BE2C (cell line): ENCODE measurements around the gene ANGPTL2.

ENCODE experiments used
- DNase-seq: peaks from one replicate; pipeline ENCODE4 v3.0.0-alpha.2; 2020
- H3K27me3 ChIP-seq: fragments of 250-450 bp; sonication (Bioruptor Pico); 2 replicates; pipeline ENCODE4 v1.5.1; 2020; ENCODE audit warnings: mild to moderate bottlenecking
- H3K36me3 ChIP-seq: fragments of 250-450 bp; sonication (Bioruptor Pico); 2 replicates; pipeline ENCODE4 v1.5.1; 2020; ENCODE audit warnings: mild to moderate bottlenecking
- H3K4me1 ChIP-seq: fragments of 250-450 bp; sonication (Bioruptor Pico); 2 replicates; pipeline ENCODE4 v1.5.1; 2020
- H3K4me3 ChIP-seq: 2 replicates; pipeline ENCODE4 v1.5.1; 2011; ENCODE audit warnings: low read depth, low read length
- H3K9me3 ChIP-seq: fragments of 250-450 bp; sonication (Bioruptor Pico); 2 replicates; pipeline ENCODE4 v1.5.1; 2020
- CTCF ChIP-seq: IDR thresholded peaks from 2 replicates; pipeline ENCODE4 v1.5.1; 2012; ENCODE audit warnings: mild to moderate bottlenecking, low read depth, low read length

ANGPTL2 gene

GRCh38 chr9:127155314-127155960 lies 33.0 kb upstream of the ANGPTL2 start:
- no peak for TF ChIP-seq CTCF
- H3K4me3 ChIP-seq: no peak overlapping the region
- no peaks in the 10 kb centered on the region for H3K36me3 ChIP-seq
- no peaks in the 10 kb centered on the region for H3K9me3 ChIP-seq
- no peaks in the 10 kb centered on the region for H3K27me3 ChIP-seq
- peaks cover 10% of the 10 kb centered on the region for H3K4me1 ChIP-seq
- DNase-seq: no peak

DNA sequence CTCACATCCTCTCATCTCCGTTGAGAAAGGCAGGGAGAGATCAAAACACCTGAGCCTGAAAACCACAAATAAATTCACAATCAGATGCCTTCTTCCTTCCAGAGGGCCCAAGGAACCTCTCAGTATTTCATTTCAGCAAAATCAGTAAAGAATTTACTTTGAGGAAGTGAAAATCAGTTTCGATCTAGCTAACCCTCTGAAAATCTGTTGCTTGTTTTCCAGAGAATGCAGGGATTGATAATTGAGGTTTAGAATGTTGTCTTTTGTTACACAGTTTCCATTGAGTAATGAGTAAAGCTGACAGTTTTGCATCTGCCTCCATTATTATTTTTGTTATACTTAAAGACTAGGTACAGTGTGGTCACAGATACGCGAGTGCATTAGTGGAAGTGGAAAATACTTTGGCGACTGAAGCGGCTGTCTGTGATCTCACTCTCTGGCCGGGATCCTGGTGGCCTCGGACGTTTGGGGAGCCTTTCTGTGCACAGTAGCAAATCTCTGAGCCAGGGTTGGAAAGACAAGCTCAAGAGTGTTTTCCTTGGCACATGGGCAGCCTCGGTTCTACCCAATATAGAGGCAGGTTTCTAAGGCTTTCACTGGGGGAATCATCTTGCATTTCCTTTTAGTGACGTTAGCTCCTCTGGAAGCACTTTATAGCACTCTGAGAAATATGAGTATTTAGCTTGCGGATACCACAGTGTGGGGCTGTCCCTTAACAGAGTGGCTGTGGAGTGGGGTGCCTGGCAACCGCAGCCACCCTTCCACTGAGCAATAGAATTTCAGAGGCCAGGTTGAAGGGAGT lies 32.2 kb upstream of the ANGPTL2 start:
- no peak overlapping the region for H3K4me3 ChIP-seq
- H3K9me3 ChIP-seq: no peaks in the 10 kb centered on the region
- no peaks in the 10 kb centered on the region for H3K36me3 ChIP-seq
- no peak for DNase-seq
- no peaks in the 10 kb centered on the region for H3K27me3 ChIP-seq
- peaks cover 9% of the 10 kb centered on the region for H3K4me1 ChIP-seq
- no peak for TF ChIP-seq CTCF

DNA sequence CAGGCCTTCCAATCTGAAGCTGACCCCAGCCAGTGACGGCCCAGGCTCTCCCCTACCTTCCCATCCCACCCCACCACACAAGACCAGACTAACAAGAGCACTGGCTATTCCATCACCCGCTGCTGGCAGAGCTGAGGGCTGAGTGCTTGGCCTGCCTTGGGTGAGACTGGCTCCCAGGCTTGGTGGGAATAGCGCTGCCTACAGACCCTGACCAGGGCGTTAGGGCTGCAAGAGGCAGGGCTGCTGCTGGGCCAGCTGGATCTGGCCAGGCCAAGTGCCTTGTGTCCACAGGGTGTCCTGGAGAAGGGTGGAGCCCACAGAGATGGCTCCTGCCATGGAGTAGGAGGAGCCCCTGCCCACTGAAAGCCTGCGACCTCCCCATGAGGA lies 31.6 kb upstream of the ANGPTL2 start:
- no peaks in the 10 kb centered on the region for H3K9me3 ChIP-seq
- no peak for TF ChIP-seq CTCF
- H3K4me1 ChIP-seq: peaks cover 3% of the 10 kb centered on the region
- DNase-seq: no peak
- no peak overlapping the region for H3K4me3 ChIP-seq
- H3K36me3 ChIP-seq: no peaks in the 10 kb centered on the region
- H3K27me3 ChIP-seq: no peaks in the 10 kb centered on the region

DNA sequence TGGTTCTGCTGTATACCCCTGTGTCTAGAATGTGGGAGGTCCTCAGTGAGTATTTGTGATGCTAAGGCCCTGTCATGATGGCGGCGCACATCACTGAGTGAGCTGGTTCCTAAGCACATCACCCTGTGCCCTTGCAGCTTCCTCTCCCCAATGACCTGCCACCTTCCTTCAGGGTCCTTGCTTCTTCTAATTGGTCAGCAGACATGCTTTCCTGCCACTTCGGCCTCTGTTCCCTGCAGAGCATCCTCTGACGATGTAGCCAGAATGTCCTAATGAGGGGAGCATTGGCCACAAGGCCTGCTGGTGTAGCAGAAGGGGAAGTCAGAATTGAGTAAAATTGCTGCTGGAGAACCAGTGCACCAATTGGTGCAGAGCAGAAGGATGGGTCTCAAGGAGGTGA lies 31.1 kb upstream of the ANGPTL2 start:
- Histone ChIP-seq H3K4me1 (no peaks in the 10 kb centered on the region), H3K27me3 (no peaks in the 10 kb centered on the region), H3K4me3 (no peak overlapping the region), H3K9me3 (no peaks in the 10 kb centered on the region), H3K36me3 (no peaks in the 10 kb centered on the region)
- DNase-seq: no peak
- TF ChIP-seq CTCF: no peak

GRCh38 chr9:127149463-127150390 lies 27.3 kb upstream of the ANGPTL2 start:
- no peak overlapping the region for H3K4me3 ChIP-seq
- no peak for TF ChIP-seq CTCF
- H3K36me3 ChIP-seq: no peaks in the 10 kb centered on the region
- H3K27me3 ChIP-seq: no peaks in the 10 kb centered on the region
- DNase-seq: no peak
- H3K4me1 ChIP-seq: no peaks in the 10 kb centered on the region
- H3K9me3 ChIP-seq: no peaks in the 10 kb centered on the region
